Measurements from ENCODE around the gene ROM1.

GRCh38 chr11:62578541-62578940 is 34.5 kb upstream of the ROM1 start:
- TF ChIP-seq CTCF (IDR thresholded peaks at IDR 0.05; ENCODE audit: low read length) (no peak), EZH2 (optimal IDR thresholded peaks at IDR 0.05; ENCODE audit: low read depth, low read length) (no peak), EZH2phosphoT487 (IDR thresholded peaks at IDR 0.05; ENCODE audit: low read length) (no peak)

All from MM.1S (cell line).